RPMI8226 (cell line): ENCODE measurements around the gene RGL1.
A peak's percentile ranks its signal among the peaks of the same experiment; 100 is the strongest.

Source experiments
- DNase-seq: peaks from one replicate; pipeline ENCODE4 v3.0.0-alpha.2; 2015

The RGL1 gene

DNA sequence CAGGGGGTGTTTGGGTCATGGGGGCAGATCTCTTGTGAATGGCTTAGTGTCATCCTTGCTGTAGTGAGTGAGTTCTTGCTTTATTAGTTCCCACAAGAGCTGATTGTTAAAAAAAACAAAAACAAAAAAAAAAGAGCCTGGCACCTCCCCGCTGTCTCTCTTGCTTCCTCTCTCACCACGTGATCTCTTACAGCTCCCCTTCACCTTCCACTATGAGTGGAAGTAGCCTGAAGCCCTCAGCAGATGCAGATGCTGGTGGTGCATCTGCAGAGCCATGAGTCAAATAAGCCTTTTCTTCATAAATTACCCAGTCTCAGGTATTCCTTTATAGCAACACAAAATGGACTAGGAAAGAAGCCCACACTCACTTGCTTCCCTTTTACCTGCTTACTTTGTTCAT, 17.2 kb upstream of the RGL1 start:
- no peak for DNase-seq

DNA sequence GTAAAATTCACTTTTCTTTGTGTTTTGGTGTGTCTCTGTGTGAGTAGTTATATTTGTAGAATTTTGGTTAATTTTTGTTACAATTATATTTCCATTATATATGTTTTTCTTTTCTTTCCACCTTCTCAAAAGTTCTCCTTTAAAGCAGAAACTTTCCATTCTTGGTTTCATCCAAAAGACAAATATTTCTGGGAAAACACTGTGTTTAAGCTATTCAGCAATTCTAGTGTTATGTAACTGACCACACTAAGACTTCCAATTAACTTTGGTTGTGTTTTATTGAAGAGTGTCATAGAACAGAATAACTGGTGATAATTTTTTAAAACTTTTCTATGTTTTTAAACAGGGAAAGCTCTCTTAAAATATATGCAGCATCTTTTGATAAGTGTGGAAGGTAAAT, 13.6 kb upstream of the RGL1 start:
- DNase-seq = no peak

DNA sequence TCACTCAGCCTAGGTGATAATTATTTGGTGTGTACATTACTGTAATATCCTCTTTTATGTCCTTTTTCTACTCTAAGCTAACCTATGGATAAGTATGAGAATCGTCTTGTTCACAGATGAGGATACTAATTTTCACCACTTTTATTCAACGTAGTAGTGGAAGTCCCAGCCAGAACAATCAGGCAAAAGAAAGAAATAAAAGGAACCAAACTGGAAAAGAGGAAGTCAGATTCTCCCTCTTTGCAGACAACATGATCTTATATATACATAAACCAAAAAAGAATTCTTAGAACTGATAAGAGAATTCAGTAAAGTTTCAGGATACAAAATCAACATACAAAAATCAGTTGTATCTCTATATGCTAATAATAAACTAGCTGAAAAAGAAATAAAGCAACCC, 12.6 kb upstream of the RGL1 start:
- DNase-seq = no peak

DNA sequence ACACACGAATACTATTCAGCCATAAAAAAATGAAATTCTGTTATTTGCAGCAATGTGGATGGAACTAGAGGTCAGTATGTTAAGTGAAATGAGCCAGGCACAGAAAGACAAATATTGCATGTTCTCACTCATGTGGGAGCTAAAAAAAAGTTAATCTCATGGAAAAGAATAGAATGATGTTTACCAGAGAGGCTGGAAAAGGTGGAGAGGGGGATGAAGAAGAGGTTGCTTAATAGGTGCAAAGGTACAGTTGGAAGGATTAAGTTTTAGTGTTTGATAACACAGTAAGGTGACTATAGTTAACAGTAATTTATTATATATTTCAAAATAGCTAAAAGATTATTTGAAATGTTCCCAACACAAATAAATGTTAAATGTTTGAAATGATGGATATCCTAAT, 10.8 kb upstream of the RGL1 start:
- no peak for DNase-seq

DNA sequence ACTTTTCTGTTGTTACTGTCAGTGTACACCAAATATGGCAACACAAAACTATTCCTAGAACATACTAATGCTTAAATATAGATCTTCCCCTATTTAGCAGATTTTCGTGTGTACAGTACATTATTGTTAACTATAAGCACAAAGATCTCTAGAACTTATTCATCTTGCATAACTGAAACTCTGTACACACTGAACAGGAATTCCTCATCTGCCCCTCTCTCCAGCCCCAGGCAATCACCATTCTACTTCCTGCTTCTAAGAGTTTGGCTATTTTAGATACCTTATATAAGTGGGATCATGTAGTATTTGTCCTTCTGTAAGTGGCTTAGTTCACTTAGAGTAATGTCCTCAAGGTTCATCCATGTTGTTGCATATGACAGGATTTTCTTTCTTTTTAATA, 4.5 kb upstream of the RGL1 start:
- DNase-seq = no peak

DNA sequence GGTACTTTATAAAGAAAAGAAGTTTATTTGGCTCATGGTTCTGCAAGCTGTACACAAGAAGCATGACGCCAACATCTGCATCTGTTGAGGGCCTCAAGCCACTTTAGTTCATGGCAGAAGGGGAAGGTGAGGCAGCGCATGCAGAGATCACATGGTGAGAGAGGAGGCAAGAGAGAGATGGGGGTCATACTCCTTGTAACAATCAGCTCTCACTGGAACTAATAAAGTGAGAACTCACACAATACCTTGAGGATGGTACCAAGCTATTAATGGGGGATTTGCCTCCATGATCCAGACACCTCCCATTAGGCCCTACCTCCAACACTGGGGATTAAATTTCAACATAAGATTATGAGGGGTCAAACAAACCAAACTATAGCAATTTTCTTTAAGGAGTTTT, 3.3 kb upstream of the RGL1 start:
- DNase-seq = no peak

DNA sequence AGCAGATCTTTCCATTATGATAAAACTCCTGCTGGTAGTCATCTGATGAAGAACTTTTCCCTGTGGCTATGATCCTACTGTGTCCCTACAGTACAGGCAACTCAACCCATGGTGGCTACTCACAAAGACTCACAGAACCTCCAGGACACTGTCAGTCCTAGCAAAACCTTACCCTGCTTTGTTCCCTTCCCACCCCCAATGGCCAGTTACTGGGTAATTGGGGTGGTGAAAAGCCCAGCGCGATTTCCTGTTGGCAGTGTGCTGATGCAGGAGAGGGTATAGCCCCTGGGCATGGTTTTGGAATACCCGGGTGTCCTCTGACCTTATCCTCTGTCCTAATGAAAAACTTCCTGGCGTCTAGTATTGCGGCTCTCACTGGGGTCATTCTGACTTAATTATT, 533 bp upstream of the RGL1 start:
- peak; percentile 16 for DNase-seq

DNA sequence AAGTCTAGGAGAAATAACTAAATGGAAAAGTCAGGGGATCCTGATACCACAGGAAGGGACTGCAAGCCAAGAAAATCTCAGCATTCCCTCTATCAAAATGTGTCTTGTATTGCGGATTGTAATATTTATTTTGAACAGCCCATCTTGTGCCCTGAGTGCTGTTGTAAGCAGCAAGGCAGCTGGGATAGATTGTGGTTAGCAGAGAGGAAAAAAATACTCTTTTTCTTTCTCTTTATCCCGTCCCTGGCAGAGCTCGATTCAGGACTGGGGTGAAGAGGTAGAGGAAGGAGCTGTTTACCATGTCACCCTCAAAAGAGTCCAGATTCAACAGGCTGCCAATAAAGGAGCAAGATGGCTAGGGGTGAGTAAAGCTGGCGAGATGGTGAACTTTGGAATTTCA, 1.2 kb downstream of the RGL1 start:
- peak; percentile 57 for DNase-seq

DNA sequence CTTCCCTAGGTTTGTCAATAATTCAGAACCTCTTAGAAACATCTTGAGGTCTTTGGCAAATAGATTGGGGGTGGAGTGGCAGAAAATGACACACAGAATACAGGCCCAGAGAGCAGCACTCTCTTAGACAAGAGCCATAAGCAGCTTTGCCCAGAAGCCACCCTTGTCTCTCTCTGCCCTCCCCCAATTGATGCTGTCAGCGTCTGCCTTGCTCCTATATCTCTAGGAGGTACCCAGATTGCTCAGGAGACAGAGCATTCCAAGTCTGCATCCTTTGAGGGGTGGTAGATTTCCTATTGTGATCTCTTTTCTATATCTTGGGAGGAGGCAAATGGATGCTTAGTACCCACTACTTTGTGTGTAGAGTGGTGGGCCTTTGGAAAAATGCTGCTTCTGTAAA, 1.8 kb downstream of the RGL1 start:
- peak; percentile 57 for DNase-seq

DNA sequence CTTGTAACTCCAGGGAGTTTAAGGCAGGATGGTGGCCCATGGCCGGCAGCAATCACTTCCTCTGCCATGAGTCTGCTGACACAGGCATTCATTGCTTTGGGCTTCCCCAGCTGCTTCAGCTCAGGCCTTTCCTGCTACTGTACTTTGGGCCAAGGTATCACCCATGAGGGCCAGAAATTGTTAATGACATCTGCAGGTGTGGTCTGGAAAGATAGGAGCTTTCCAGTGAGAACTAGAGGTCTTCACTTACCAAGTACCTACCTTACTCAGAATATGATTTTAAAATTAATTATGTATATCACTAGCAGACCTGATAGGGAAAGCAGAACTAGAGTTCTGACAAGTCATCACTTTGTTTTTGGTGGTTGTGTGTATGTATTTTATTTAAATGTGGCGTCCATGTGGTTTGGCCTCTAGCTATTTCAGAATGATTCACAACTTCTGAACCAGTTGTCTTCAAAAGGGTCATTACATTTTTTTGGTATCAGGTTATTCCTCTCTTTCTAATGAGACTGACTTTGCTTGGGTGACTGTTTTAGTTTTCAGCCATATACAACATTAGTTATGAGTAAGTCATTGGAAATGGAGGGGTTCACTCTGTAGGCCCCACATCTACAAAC, 2.7 kb downstream of the RGL1 start:
- DNase-seq = peak; percentile 91

DNA sequence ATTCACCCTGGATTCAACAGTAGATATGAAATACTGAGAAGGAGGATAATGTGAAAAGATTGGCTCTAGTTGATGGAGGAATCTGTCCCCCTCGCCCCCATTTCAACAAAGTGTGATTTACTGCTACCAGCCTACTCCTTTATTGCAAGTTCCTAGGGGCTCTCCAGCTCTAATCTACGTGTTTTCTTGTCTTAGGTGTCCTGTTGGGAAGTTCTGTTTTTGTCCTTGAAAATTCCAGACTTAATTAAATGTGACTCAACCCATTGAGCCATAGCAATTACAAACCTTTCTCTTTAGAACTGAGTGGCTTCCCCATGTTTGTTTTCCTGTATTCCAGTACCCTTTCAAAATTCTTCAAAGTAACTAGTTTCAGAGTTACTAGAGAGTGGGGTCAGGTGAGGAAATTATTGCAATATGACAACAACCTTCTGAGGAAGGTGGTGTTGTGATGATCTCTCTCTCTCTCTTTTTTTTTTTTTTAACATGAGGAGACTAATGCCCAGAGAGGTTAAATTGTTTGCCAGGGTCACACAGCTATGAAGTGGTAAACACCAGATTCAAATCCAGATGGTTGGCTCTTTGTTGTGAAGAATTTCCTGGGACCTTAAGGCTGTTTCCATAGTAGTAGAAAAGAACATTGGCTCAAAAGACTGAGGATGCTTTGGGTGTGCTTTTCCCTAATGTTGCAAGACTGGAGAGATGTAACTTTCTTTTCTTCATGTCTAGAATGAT, 3.5 kb downstream of the RGL1 start:
- no peak for DNase-seq

DNA sequence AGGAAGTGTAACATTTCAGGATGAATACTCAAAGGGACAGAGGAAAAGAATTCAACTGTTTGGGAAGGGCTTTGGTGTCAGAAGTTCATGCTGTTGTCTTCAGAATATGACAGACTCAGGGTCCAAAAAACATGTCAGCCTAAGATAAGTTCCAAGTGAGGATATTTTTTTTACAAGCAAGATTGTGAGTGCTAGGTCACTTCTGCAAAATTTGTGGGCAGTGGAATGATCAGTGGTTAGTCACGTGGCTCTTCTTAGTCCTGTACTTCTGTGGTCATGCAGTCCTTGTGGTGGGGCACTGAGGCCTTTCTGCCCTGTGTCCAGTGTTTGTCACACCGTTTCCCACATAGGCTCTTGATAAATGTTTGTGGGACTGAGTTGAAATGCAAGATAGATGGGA, 5.2 kb downstream of the RGL1 start:
- peak; percentile 27 for DNase-seq

DNA sequence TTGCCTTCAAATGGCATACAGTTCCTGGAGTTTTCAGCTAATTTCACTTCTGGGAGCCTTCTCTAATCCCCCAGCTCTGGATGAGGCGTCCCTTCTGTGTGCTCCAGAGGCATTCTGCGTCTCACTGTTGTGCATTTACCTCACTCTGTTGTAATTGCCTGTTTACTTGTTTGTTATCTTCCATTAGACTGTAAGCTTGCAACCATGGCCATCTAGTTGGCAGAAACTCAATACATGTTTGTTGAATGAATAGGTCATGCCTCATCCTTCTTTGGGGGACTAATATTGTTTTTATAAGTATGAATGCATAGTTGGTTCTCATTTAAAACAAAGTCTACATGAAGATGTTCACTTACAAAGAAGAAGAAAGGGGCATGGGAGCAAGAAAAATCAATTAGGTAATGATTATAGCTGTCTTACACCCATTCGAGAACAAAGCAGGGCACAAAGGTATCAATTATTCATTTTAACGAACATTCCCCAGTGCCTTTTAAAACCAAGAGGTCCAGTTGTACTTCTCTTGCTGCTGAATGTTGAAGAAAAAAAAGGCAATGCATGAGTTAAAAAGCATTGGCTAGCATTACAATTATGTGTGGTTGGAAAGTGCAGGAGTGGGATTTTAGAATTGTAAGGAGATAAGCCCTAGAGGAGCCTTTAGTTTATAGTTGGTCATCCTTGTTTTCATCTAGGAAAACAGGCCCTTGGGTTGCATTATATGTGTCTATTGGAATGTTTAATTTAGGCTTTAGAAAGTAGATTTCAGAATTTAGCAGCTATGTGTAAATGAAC, 6.0 kb downstream of the RGL1 start:
- DNase-seq = no peak

DNA sequence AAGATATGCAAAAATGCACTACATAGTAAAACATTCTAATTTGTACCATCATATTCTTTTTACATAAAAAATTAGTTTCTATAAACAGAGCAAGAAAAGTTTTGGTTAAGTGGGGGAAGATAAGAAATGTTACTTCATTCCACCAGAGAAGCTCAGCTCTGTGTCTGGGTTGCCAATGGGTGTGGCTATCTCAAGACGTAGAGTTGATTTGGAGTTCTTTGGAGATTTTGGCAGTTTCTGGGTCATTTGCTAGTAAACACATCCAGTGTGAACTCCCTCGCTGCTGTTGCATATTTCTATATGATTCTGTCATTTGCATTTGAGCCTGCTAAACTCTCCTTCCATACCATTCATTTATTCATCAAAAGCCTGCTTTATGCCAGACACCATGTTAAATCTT, 7.2 kb downstream of the RGL1 start:
- no peak for DNase-seq

DNA sequence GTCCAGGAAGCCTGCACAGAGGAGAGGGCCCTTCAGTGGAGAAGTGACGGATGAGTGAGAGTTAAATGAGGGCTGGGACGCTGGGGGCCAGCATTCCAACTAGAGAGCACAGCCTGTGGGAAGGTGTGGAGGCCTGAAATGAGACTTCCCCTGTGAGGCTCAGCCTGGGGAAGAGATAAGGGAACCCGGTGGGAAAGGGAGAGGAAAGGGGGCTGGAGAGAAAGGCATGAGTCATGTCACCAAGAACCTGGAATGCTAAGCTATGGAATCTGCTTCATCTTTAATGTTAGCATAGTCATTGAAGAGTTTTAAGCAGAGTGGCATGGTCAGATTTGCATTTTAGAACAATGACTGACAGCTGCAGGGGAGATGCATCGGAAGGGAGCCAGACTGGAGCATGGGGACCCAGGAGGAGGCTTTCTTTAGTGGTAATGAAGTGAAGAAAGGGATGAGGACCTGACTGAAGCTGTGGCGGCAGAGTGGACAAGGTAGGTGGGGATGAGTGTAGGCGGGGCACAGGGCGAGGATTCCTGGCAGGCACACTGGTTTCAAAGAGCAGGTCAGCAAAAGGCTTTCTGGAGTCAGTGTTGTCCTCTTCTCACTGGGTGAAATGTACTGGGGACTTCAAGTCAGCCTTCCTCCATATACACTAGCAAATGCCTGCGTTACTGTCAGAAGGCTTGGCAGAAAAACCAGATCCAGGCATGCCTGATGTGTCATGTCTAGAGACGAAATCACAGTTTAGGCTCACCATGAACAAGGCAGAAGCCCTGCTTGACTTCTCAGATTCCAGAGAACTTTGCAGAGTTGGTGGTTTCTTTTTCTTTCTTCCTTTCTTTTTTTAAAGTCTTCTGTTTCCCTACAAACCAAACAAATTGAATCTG, 8.0 kb downstream of the RGL1 start:
- peak; percentile 41 for DNase-seq

DNA sequence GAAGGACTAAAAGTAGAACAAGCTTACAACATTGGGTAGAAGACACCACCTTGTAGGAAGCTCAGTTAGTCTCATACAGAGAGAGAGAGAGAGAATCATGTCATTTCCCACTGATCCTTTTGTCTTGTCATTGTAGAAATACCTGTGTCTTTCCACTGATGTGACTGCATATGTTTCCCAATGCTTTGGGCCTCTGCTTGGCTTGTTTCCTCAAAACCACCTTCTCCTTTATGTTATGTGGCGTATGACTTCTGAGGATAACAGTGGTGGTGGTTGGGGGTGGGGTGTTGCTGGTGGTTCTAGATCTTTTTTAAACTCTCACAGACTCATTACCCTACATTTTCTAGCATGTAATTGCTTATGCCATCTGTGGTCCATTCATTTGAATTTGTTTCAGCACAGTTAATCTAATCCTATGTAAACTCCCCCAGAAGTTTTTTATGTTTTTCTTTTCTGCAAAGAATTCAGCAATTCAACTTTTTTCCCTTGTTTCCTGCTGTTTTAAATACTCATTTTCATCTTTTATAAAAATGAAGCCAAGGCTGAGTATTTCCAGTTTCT, 9.3 kb downstream of the RGL1 start:
- no peak for DNase-seq

DNA sequence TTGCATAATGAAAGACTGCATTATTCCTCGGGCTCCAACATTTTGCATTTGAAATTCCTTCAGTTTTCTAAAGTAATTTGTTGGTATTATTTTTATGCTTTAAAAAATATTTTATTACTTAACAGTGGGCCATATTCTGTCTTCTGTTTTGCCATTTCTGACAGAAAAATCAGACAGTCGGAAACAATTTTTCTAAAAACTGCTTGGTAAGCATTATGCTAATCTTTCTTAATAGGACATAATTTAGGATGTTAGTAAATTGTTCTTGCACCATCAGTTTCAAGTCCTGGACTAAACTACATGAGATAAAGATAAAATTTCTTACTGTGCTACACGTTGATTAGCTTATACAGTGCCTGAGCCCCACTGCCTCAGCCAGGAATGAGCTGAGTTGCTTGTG, 11.2 kb downstream of the RGL1 start:
- no peak for DNase-seq

DNA sequence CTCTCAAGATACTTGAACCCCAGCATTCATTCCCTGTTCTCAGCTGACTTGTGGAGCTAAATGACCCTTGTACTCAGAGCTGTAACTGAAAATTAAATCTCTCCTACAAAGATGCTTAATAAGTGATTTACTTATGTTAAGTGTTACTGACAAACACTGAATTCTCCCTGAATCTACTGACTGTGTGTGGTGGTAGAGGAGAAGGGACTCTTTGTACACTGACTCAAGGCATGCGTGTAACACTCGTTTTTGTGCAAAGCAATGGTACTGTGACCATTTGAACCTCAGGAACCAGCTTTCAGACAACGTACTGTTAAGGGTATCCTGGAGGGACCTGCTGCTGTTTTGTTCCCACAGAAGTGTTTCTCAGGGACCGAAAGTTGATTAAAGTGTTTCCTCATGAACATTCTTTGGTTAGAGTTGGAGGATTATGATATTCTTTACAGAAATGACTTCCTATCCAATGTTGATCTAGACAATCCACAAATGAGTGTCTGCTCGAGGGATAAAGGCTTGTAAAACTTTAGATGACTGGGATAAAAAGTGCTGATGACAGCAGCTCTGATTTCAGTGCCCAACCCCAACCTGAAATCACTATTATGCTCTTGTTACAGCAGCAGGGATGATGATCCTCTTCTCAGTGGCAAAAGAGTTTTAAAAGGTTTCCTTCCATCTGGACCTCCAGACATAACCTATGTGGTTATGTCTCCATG, 12.8 kb downstream of the RGL1 start:
- peak; percentile 43 for DNase-seq

DNA sequence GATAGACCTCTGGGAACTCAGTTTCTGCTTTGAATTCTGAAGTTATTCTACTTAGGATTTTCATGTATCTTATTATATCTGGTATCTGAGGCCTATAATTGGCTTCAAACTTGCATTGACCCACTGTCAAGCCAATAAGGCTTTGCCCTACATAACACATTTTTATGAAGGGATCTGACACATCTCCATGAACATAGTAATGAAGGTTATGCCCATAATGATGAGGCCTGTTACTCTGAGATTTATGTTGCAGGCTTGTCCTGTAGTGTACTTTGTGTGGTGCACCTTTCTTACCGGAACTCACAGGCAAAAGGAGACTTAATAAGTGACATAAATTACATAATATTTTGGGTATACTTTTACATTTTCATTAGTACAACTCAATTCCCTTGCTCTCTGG, 14.1 kb downstream of the RGL1 start:
- no peak for DNase-seq

DNA sequence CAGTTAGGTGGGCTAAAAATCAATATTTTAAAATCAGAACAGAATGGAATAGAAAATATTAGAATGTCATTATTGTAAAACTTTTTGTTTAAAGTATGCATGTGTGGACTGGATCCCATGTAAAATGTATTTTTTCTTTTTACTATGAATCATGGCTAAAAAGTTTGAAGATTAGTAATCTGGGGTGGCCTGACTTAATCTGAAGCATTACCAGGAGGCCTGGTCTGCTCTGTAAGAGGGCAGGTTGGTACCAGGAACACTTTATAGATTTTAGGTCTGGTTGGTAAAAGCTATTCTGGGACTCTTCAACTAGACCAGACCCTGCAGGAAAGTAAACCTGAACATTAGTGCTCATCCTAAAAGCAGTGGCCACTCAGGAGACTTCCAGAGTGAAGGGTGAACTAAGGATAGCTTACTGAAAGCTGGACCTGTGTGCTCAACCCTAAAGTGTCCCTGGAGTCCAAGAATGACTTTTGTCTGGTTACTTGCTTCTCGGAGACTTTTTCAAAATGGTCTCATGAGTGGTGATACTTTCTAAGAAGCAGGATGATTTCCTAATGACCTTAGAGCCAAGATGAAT, 16.5 kb downstream of the RGL1 start:
- no peak for DNase-seq

DNA sequence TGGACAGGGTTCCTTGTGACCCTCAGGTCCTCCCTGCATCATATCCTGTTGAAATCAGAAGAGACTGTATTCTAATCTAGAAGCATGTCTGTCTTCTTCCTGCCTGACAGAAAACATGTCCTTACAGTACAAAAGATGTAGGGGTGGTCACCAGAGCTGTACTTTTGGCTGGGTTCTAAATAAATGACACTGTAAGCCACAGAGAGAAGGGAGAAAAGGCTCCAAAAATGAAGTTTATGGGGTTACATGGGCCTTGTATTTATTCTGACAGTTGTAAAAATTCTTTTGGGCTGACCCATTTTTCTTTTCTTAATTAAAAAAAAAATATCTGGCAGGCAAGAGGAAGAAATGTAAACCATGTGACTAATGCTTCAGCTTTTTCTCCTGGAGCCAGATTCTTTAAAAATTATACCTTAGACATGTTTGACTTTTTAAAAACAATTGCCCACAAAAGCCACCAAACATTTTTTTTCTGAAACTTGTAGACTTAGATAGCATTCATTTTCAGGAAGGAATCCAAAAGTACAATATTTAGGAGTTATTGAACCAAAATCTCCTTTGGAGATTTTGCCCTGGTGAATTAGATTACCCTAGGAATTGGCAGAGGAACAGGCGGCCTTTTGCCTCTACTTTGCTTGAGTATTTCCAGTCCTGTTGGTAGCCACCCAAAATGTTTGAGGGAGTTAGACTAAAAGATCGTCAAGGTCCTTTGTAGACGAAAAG, 17.1 kb downstream of the RGL1 start:
- DNase-seq = no peak
